Activated T-helper 17 cell treated with anti-CD3 and anti-CD28 coated beads, Interleukin-2, amount 50 U/mL, for 72 hours (primary cell): ENCODE results near the gene AFF3. TPM values are rescaled to one million over a fixed set of nuclear protein-coding genes. Genes with fewer than 3 reads are reported as not detected.

Source experiments
- ATAC-seq: fragments of 150-1000 bp; cut with Tn5 transposase; replicated peaks from 2 replicates; pipeline ENCODE4 v1.10.0; 2021; ENCODE audit warnings: mild to moderate bottlenecking, moderate library complexity
- H3K27ac Mint-ChIP-seq: one replicate; pipeline ENCODE4 v1.8.0; 2022; ENCODE audit warnings: mixed read lengths
- H3K27me3 Mint-ChIP-seq: one replicate; pipeline ENCODE4 v1.8.0; 2022; ENCODE audit warnings: mixed read lengths
- H3K36me3 Mint-ChIP-seq: one replicate; pipeline ENCODE4 v1.8.0; 2022; ENCODE audit warnings: low read depth, mild to moderate bottlenecking, mixed read lengths
- H3K4me1 Mint-ChIP-seq: one replicate; pipeline ENCODE4 v1.8.0; 2022; ENCODE audit warnings: mixed read lengths
- H3K4me3 Mint-ChIP-seq: one replicate; pipeline ENCODE4 v1.8.0; 2022; ENCODE audit warnings: mild to moderate bottlenecking, mixed read lengths
- H3K9me3 Mint-ChIP-seq: one replicate; pipeline ENCODE4 v1.8.0; 2022; ENCODE audit warnings: mixed read lengths
- total RNA-seq, 2 donors: library from RNA; stranded (reverse); gene quantifications; one replicate each; pipeline ENCODE4 v1.2.3, GENCODE V29; 2022

Gene AFF3
- total RNA-seq, 2 donors from 2014 or later: 0.32 to 0.42 TPM

DNA sequence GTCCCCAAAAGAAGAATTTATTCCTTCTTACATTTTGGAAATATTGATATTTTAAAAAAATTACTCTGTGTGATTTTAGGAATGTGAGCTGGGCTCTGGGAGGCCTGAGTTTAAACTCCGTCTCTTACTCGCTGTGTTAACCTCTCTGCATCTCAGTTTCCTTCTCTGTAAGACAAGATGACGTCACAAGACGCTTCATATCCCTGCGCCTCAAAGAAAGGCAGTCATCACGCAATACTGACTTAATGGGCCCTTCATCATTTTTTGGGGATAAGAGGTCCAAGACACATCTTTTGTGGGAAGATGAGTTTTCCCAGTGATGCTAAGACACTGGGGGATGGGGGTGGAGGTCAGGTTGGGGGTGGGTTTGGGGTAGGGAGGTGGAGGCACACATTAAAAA lies 320.4 kb downstream of the AFF3 start:
- H3K36me3 Mint-ChIP-seq: no peaks in the 10 kb centered on the region
- no peaks in the 10 kb centered on the region for H3K9me3 Mint-ChIP-seq
- no peak overlapping the region for H3K27ac Mint-ChIP-seq
- no peak for ATAC-seq
- no peaks in the 10 kb centered on the region for H3K4me1 Mint-ChIP-seq
- no peak overlapping the region for H3K4me3 Mint-ChIP-seq
- H3K27me3 Mint-ChIP-seq: peaks cover 8% of the 10 kb centered on the region

DNA sequence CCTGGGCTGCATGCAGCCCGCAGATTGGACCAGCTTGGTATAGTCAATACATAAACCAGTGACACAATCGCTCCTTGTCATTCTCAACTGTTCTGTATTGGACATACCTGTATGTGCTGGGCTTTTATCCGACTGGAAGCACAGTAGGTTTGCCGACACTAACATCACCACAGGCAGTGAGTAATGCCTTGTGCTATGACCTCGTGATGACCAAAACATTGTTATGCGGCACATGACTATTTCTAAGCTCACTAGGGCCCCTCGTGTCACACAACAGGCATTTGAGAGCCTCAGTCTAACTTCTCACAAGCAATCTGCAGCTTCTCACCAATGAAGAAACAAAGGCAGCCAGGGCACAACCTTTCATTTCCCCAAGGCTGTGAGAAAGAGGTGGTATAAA lies 320.8 kb downstream of the AFF3 start:
- H3K27me3 Mint-ChIP-seq: peaks cover 5% of the 10 kb centered on the region
- H3K9me3 Mint-ChIP-seq: no peaks in the 10 kb centered on the region
- H3K4me3 Mint-ChIP-seq: no peak overlapping the region
- H3K4me1 Mint-ChIP-seq: no peaks in the 10 kb centered on the region
- H3K36me3 Mint-ChIP-seq: no peaks in the 10 kb centered on the region
- no peak for ATAC-seq
- no peak overlapping the region for H3K27ac Mint-ChIP-seq

DNA sequence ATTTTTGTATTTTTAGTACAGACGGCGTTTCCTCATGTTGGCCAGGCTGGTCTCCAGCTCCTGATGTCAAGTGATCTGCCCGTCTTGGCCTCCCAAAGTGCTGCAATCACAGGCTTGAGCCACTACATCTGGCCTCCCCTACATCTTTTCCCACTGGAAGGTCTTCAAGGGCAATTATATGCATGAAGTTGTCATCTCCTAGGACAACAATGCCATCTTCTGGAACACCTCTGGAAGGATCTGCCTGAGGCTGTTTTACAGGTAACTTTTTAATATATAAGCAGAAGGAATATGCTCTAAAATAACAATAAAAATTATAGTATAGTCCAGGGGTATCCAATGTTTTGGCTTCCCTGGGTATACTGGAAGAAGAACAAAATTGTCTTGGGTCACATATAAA lies 321.4 kb downstream of the AFF3 start:
- Mint-ChIP-seq H3K36me3 (no peaks in the 10 kb centered on the region), H3K4me3 (no peak overlapping the region), H3K27me3 (no peaks in the 10 kb centered on the region), H3K4me1 (no peaks in the 10 kb centered on the region), H3K27ac (no peak overlapping the region), H3K9me3 (no peaks in the 10 kb centered on the region)
- ATAC-seq: no peak

DNA sequence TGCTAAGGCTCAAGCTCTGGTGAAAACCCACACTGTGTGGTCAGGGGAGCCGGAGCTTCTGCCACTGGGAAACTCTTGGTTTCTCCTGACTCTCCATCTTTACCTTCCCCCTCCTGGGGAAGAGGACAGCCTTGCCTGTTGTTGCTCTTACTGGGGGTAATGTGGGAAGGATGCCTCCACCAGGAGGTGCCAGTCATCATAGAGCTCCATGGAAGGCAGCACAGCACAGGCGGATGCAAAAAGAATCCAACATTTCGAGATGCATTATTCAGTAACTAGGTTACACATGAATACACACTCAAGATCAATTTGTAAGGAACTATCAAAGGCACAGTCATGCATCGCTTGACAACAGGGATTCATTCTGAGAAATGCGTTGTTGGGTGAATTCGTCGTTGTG lies 322.6 kb downstream of the AFF3 start:
- no peaks in the 10 kb centered on the region for H3K27me3 Mint-ChIP-seq
- H3K4me3 Mint-ChIP-seq: no peak overlapping the region
- no peak overlapping the region for H3K27ac Mint-ChIP-seq
- H3K36me3 Mint-ChIP-seq: no peaks in the 10 kb centered on the region
- H3K4me1 Mint-ChIP-seq: no peaks in the 10 kb centered on the region
- no peaks in the 10 kb centered on the region for H3K9me3 Mint-ChIP-seq
- no peak for ATAC-seq

DNA sequence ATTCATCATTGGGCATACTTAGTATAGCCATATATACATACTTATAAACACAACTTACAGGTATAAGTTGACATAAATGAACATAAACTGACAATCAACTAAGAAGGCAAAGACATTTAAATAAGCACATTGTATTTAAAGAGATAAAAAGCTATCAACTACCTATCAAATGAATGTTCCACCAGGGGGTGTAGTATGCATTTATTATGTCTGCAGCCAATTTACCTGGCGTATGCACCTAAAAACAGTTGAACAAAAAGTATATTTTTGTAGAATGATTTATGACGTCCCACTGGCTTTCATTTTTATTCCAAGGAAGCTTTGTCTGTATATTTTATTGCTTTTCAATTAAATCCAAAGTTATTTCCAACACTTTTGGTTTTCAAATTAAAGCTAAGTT lies 323.5 kb downstream of the AFF3 start:
- H3K4me3 Mint-ChIP-seq: no peak overlapping the region
- H3K4me1 Mint-ChIP-seq: no peaks in the 10 kb centered on the region
- H3K27ac Mint-ChIP-seq: no peak overlapping the region
- H3K27me3 Mint-ChIP-seq: no peaks in the 10 kb centered on the region
- no peaks in the 10 kb centered on the region for H3K36me3 Mint-ChIP-seq
- H3K9me3 Mint-ChIP-seq: no peaks in the 10 kb centered on the region
- ATAC-seq: no peak

DNA sequence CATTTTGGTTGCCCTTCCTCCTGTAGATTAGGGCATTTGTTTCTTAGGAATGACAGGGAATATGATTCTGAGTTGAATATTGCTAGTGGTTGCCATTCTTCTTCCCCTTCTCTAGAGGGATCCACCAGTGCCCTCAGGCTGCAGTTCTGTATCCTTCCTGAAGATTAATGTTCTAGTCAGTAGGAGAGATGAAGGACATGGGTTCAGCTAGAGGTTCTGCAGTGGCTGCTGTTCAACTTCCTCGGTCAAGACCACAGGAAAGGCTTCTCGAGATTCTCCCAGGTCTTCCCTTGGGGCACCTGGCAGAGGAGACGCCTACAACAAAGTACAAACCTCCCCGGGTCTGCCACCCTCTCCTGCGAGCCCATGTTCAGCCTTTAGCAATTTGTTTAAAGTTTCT lies 325.5 kb downstream of the AFF3 start:
- Mint-ChIP-seq H3K4me3 (no peak overlapping the region), H3K27ac (no peak overlapping the region), H3K4me1 (no peaks in the 10 kb centered on the region), H3K27me3 (no peaks in the 10 kb centered on the region), H3K9me3 (no peaks in the 10 kb centered on the region), H3K36me3 (no peaks in the 10 kb centered on the region)
- no peak for ATAC-seq

DNA sequence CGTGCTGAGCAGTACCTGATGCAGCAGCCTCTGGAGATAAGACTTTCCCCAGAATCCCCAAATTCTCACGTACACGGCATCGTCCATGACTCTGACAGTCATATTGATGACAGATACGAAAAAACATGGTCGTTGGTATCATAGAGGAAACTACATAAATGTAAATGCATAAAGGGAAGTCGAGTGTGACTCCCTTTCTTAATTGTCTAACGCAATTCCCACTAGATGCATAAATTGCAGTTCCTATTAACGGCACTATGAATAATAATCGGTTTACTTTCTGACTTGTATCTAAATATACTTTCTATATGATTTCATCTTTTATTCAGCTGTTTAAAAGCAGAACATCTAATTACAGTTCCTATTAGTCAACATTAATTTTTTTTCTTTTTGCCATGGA lies 330.0 kb downstream of the AFF3 start:
- no peak overlapping the region for H3K27ac Mint-ChIP-seq
- no peaks in the 10 kb centered on the region for H3K36me3 Mint-ChIP-seq
- no peaks in the 10 kb centered on the region for H3K27me3 Mint-ChIP-seq
- H3K4me3 Mint-ChIP-seq: no peak overlapping the region
- no peaks in the 10 kb centered on the region for H3K9me3 Mint-ChIP-seq
- no peaks in the 10 kb centered on the region for H3K4me1 Mint-ChIP-seq
- ATAC-seq: no peak

DNA sequence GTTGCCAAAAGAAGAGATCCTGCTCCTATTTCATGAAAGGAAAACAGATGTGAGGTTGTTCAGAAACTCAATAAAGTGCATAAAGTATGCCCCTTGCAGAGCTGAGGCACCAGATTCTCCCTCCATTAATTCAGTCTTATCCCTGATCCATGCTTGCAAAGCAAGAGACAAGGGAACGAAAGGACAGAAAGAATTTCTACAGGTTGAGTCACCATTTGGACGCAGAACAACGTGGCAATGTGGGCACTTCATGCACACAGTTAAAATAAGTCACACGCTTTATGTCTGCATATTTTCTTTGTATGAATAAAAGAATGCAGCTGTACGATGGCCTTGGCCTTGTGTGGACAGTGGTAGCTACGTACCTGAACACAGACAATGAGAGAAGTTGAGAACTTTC lies 330.8 kb downstream of the AFF3 start:
- Mint-ChIP-seq H3K27ac (no peak overlapping the region), H3K9me3 (no peaks in the 10 kb centered on the region), H3K36me3 (no peaks in the 10 kb centered on the region), H3K4me3 (no peak overlapping the region), H3K4me1 (no peaks in the 10 kb centered on the region), H3K27me3 (no peaks in the 10 kb centered on the region)
- ATAC-seq: no peak

DNA sequence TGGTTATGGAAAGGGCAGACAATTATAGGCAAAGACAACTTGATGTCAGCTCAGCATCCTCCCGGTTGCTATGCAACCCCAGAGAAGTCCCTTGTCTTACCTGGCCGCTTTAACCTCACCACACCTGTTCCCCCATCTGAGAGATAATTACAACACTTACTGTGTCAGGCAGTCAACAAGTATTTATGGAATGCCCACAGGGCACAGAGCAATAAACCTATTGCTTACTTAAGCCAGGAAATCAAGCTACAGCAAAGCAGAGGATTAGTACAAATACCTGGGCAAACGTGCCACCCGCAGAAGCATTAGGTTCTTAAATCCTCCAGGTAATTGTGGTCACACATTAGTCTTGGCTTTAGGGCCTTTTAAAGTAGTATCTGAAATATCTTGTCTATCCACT lies 332.2 kb downstream of the AFF3 start:
- Mint-ChIP-seq H3K4me3 (no peak overlapping the region), H3K27ac (no peak overlapping the region), H3K4me1 (no peaks in the 10 kb centered on the region), H3K36me3 (no peaks in the 10 kb centered on the region), H3K9me3 (no peaks in the 10 kb centered on the region), H3K27me3 (no peaks in the 10 kb centered on the region)
- ATAC-seq: no peak

DNA sequence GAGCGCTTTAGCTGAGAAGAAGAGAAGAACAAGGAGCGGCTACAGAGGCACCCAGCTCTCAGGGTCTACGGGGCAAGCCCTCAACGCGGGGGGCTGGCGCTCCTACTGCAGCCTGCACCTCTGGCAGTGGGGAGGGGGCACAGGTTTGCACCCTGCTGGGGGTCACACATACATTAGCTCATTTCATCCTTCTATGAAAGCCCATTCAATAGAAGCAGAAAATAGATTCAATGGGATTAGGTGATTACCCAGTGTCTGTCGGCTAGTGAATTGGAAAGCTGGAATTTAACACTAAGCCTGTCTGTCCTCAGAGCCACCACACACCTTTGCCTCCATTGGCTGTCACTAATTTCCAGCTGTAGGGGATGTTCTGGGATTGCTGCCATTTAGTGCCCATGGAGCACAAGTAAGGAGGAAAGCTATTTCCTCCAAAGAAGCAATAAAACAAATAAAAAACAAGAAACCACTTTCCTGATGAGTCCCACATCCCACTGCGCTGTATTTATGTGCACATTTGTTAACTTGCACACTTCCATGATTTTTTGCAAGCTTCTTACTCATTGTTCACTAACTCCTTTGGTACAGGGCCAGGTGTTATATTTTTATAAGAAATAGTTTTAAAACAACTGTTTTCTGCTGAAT lies 333.0 kb downstream of the AFF3 start:
- Mint-ChIP-seq H3K4me3 (no peak overlapping the region), H3K4me1 (no peaks in the 10 kb centered on the region), H3K9me3 (no peaks in the 10 kb centered on the region), H3K36me3 (no peaks in the 10 kb centered on the region), H3K27ac (no peak overlapping the region), H3K27me3 (no peaks in the 10 kb centered on the region)
- no peak for ATAC-seq

DNA sequence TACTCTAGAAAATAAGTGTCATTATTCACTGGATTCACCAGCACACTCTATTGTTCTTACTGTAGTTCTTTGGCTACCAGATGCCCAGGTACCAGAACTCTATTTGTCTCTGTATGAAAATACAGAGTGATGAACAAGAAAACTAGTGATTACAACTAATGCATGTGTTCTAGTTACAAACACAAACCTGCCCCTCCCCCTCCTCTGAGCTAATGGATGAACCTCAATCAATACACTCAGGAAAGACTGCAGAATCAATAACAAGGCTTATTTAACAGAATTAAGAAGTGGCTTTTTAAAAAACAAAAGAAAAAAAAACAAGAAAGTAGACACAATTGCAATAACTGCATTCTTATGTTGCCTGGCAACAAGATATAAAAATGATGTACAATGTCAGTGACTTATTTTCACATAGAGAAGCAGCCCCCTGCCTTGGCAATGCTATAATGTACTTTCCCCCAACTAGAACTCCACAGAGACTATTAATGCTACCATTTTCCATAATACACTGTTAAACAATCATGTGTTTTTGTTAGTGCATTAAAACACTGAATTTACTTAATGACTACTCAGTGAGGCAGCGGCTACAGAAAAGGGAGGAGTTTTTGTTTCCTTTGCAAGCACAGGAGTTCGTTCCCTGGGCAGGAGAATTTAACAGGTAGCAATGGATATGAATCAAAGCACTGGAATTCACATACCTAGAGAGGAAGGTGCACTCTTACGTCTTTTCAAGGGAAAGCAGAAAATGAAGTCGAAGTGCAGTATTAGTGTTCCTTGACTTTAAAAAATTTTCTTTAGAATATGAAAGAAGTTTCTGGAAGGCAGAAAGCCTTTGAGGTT lies 333.8 kb downstream of the AFF3 start:
- Mint-ChIP-seq H3K36me3 (no peaks in the 10 kb centered on the region), H3K4me1 (no peaks in the 10 kb centered on the region), H3K27me3 (peaks cover 3% of the 10 kb centered on the region), H3K27ac (no peak overlapping the region), H3K4me3 (no peak overlapping the region), H3K9me3 (no peaks in the 10 kb centered on the region)
- no peak for ATAC-seq

DNA sequence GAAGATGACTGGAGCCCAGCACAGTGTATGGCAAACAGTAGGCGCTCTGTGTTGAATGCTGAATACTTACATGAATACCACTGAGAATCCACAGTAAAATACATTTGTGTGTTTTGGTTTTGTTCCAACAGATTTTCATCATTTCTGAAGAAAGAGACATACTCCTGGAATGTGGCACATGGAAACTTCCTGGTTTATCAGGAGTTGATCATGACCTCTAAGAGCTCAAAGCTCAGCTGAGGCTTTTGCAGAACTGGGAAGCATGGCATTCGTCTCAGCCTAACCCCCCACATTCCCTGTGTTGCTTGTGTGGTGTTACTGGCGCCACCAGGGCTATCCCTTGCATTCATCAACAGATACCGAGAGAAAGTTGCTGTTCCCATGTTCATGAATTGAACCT lies 335.6 kb downstream of the AFF3 start:
- ATAC-seq: no peak
- H3K9me3 Mint-ChIP-seq: no peaks in the 10 kb centered on the region
- H3K4me3 Mint-ChIP-seq: no peak overlapping the region

DNA sequence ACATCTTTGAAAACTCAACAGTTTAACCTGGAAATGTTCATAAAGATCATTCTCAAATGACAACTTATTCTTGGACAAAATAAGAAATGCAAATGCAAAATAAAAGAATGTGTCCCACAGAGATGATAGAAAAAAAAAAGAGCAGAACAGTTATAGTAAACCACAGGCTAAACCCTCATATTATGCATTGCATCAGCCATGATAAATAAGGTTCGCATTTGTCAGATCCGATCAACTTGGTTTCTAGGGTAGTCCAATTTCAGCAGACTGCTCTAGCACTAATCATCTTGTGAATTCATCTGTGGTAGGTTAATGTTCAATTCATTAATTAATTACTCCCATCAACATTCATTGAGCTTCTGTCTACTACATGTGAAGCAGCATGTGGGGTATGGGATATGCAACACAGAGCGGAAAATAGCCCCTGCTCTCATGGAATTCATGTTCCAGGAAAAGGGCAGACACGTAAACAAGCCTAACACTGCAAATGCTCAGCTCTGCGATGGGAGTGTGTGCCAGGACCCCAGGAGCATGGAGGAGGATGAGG lies 336.4 kb downstream of the AFF3 start:
- no peak overlapping the region for H3K27ac Mint-ChIP-seq
- peaks cover 3% of the 10 kb centered on the region for H3K27me3 Mint-ChIP-seq
- no peak overlapping the region for H3K4me3 Mint-ChIP-seq
- no peaks in the 10 kb centered on the region for H3K36me3 Mint-ChIP-seq
- ATAC-seq: no peak
- no peaks in the 10 kb centered on the region for H3K9me3 Mint-ChIP-seq
- no peaks in the 10 kb centered on the region for H3K4me1 Mint-ChIP-seq

More for the DNA sequence above, 335.6 kb downstream of the AFF3 start:
- peaks cover 3% of the 10 kb centered on the region for H3K27me3 Mint-ChIP-seq
- no peaks in the 10 kb centered on the region for H3K36me3 Mint-ChIP-seq
- no peak overlapping the region for H3K27ac Mint-ChIP-seq
- no peaks in the 10 kb centered on the region for H3K4me1 Mint-ChIP-seq

DNA sequence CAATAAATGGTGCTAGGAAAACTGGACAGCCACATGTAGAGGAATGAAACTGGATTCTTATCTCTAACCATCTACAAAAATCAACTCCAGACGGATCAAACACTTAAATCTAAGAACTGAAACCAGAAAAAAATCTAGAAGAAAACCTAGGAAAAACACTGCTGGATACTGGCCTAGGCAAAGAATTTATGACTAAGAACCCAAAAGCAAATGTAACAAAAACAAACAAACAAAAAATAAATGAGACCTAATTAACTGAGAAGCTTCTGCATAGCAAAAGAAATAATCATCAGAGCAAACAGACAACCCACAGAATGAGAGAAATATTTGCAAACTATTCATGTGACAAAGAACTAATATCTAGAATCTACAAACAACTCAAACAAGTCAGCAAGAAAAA lies 338.5 kb downstream of the AFF3 start:
- Mint-ChIP-seq H3K9me3 (no peaks in the 10 kb centered on the region), H3K4me3 (no peak overlapping the region), H3K4me1 (no peaks in the 10 kb centered on the region), H3K36me3 (no peaks in the 10 kb centered on the region), H3K27ac (no peak overlapping the region), H3K27me3 (peaks cover 3% of the 10 kb centered on the region)
- no peak for ATAC-seq

DNA sequence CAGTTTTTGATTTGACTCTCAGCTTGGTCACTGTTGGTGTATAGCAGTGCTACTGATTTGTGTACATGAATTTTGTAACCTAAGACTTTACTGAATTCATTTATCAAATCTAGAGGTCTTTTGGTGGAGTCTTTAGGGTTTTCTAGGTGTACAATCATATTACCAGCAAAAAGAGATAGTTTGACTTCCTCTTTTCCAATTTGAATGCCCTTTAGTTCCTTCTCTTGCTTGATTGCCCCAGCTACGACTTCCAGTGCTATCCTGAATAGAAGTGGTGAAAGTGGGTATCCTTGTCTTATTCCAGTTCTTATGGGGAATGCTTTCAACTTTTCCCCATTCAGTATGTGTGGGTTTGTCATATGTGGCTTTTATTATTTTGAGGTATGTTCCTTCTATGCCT lies 339.7 kb downstream of the AFF3 start:
- Mint-ChIP-seq H3K9me3 (no peaks in the 10 kb centered on the region), H3K4me3 (no peak overlapping the region), H3K27ac (no peak overlapping the region), H3K36me3 (no peaks in the 10 kb centered on the region), H3K4me1 (no peaks in the 10 kb centered on the region), H3K27me3 (peaks cover 3% of the 10 kb centered on the region)
- no peak for ATAC-seq
